ENCODE results near the gene RB1.

Gene RB1

DNA sequence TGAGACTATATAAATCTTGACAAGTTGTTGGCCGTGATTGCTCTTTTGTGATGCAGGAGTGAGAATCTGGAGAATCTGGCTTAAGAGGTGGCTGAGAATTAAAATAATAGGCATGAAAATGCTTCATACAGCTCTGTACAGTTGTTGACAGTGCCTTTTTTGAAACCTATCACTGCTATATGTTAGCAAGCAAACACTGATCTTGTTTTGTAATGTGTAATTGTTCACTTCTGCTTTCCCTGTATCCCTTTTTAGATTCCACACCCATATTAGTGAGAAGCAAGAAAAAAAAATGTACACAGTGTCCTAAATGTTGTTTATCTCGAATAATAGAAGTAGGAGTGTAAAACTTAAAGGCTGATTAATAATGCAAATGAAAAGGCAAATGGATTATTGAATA lies 39.5 kb upstream of the RB1 start:
- Histone ChIP-seq H3K27ac (no peak overlapping the region), H3K36me3 (ENCODE audit: insufficient read depth, low read length) (peaks cover 36% of the 10 kb centered on the region), H3K9me3 (ENCODE audit: low read depth, low read length) (no peaks in the 10 kb centered on the region), H3K4me3 (no peak overlapping the region), H3K9ac (ENCODE audit: insufficient read length) (no peak overlapping the region)
- no peak for DNase-seq (ENCODE audit: low read depth, low spot score)
- TF ChIP-seq FOXP2 (optimal IDR thresholded peaks at IDR 0.05; ENCODE audit: control extremely low read depth, extremely low read length, insufficient read depth) = no peak
- no peak for TF ChIP-seq EZH2 (IDR thresholded peaks at IDR 0.05)
- TF ChIP-seq POLR2AphosphoS5 (IDR thresholded peaks at IDR 0.05; ENCODE audit: borderline replicate concordance, low read depth, low read length) = no peak

DNA sequence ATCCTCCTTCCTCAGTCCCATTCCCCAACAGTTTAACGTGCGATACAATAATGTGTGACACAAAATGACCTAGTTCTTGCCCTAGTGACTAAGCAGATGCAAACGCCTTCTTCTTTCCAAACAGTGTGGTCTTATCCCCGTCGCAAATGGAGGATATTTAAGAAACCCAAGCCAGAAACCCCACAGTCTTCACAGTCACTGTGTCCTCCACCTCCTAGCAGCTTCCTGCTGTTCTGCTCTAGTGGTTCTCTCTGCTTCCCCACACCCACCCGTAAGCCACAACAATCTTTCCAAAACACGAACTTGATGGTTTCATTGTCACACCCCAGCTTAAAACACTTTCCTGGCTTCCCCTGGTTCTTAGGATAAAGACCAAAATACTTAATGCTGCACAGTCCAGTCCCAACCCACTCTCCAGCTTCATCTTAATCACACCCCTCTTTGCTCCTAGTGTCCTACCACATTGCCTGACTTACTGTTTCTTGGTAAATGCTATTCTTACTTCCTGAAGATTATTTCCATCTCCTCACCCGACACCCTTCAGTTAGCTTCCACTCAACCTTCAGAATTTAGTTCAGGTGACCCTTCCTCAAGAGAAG lies 38.2 kb upstream of the RB1 start:
- H3K4me3 ChIP-seq = no peak overlapping the region
- no peaks in the 10 kb centered on the region for H3K9me3 ChIP-seq (ENCODE audit: low read depth, low read length)
- no peak overlapping the region for H3K9ac ChIP-seq (ENCODE audit: insufficient read length)
- H3K36me3 ChIP-seq (ENCODE audit: insufficient read depth, low read length) = peaks cover 29% of the 10 kb centered on the region
- DNase-seq (ENCODE audit: low read depth, low spot score) = no peak
- no peak for TF ChIP-seq POLR2AphosphoS5 (IDR thresholded peaks at IDR 0.05; ENCODE audit: borderline replicate concordance, low read depth, low read length)
- no peak for TF ChIP-seq FOXP2 (optimal IDR thresholded peaks at IDR 0.05; ENCODE audit: control extremely low read depth, extremely low read length, insufficient read depth)
- no peak for TF ChIP-seq EZH2 (IDR thresholded peaks at IDR 0.05)
- H3K27ac ChIP-seq = no peak overlapping the region

DNA sequence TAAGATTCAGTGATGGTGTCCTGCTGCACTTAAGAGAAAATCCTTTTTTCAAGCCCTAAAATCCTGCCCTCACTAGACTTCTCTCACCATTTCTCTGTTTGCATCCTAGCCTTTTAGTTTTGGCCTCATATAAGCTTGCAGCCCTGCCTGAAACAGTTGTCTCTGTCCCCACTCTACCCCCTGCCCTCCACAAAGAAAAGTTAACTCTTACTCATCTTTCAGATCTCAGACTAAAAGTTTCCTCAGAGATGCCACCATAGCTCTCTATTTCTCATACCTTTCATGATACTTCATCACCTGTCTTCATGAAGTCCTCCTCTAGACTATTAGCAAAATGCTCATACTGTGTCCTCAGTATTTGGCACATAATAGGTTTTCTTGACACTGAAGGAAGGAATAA lies 37.4 kb upstream of the RB1 start:
- DNase-seq (ENCODE audit: low read depth, low spot score) = no peak
- peaks cover 23% of the 10 kb centered on the region for H3K36me3 ChIP-seq (ENCODE audit: insufficient read depth, low read length)
- TF ChIP-seq POLR2AphosphoS5 (IDR thresholded peaks at IDR 0.05; ENCODE audit: borderline replicate concordance, low read depth, low read length) (no peak), FOXP2 (optimal IDR thresholded peaks at IDR 0.05; ENCODE audit: control extremely low read depth, extremely low read length, insufficient read depth) (no peak), EZH2 (IDR thresholded peaks at IDR 0.05) (no peak)
- no peaks in the 10 kb centered on the region for H3K9me3 ChIP-seq (ENCODE audit: low read depth, low read length)
- H3K27ac ChIP-seq = no peak overlapping the region
- no peak overlapping the region for H3K9ac ChIP-seq (ENCODE audit: insufficient read length)
- no peak overlapping the region for H3K4me3 ChIP-seq

DNA sequence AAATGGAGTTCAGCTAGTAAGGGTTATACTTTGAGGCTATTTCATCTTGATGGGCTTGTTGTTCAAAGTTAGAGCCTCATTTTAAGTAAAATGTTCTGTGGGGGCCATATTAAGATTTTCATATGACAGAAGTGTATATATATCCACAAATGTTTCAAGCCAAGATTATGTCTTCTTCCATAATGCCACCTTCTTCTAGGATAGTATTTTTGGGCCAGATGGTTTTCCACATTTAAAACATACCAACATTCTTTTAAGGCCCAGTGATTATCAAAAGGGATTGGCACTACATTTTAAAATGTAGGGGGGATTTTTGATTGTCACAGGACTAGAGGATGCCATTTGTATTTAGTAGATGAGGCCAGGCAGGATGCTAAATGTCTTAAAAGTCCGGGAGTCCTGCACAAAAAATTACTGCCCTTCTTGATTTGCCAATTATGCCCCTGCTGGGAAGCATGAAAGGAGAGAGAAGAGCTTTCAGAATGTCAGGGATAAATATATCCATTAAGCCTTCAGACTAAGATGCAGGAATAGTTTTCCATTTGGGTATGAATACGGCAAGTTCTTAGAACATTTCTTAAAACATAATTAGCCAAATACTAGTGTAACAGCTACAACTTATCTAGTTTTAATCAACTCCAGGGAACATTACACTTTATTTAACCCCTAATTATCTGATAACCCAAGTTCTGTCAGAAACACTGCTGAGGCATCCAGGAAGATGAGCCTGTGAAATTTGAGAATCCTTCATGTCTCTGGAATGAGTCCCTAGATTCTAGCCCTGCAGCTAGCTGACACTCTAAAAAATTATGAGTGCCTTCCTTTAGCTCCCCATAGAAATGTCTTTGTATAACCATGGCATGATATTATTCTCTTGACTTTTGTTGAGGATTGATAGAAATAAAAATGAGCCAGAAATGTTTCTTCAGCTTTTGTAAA lies 36.6 kb upstream of the RB1 start:
- H3K4me3 ChIP-seq = no peak overlapping the region
- peaks cover 17% of the 10 kb centered on the region for H3K36me3 ChIP-seq (ENCODE audit: insufficient read depth, low read length)
- DNase-seq (ENCODE audit: low read depth, low spot score) = no peak
- TF ChIP-seq FOXP2 (optimal IDR thresholded peaks at IDR 0.05; ENCODE audit: control extremely low read depth, extremely low read length, insufficient read depth) = no peak
- H3K9me3 ChIP-seq (ENCODE audit: low read depth, low read length) = no peaks in the 10 kb centered on the region
- H3K27ac ChIP-seq = no peak overlapping the region
- no peak overlapping the region for H3K9ac ChIP-seq (ENCODE audit: insufficient read length)

DNA sequence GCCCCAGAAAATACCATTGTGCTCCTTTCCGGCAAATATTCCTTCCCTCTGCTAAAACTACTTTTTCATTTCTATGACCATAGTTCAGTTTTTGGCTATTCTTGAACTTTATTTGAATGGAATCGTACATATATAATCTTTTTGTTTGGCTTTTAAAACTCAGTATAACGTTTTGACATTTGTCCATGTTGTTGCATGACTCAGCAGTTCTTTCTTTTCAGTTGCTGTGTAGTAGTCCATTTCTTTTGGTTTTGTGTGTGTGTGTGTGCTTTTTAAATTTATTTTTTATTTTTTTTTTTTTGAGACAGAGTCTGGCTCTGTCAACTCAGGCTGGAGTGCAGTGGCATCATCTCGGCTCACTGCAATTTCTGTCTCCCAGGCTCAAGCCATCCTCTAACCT lies 35.5 kb upstream of the RB1 start:
- Histone ChIP-seq H3K36me3 (ENCODE audit: insufficient read depth, low read length) (peaks cover 8% of the 10 kb centered on the region; the same call in 1 of the 2 replicates), H3K27ac (no peak overlapping the region), H3K9me3 (ENCODE audit: low read depth, low read length) (no peaks in the 10 kb centered on the region), H3K9ac (ENCODE audit: insufficient read length) (no peak overlapping the region), H3K4me3 (no peak overlapping the region)
- no peak for TF ChIP-seq EZH2 (IDR thresholded peaks at IDR 0.05)
- no peak for TF ChIP-seq POLR2AphosphoS5 (IDR thresholded peaks at IDR 0.05; ENCODE audit: borderline replicate concordance, low read depth, low read length)
- TF ChIP-seq FOXP2 (optimal IDR thresholded peaks at IDR 0.05; ENCODE audit: control extremely low read depth, extremely low read length, insufficient read depth) = no peak
- DNase-seq (ENCODE audit: low read depth, low spot score) = no peak

DNA sequence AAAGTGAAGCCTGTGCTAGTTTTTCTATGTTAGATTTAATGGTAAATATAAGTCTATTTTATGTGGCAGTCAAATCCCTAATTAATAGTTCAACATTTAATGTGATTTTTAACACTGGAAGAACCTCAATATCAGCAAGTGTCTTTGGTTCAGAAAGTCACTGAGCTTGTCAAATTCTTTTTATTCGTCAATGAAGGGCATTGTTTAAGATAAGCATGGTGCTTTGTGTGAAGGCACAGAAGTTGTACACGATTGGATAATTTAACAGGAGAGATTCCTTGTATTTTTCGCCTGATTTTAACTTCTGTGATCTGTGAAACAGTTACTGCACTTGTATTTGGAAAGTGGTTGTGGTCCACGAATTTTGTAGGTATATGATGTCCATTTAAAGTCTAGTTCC lies 30.2 kb upstream of the RB1 start:
- Histone ChIP-seq H3K27ac (no peak overlapping the region), H3K36me3 (ENCODE audit: insufficient read depth, low read length) (no peaks in the 10 kb centered on the region; the same call in 1 of the 2 replicates), H3K4me3 (no peak overlapping the region), H3K9ac (ENCODE audit: insufficient read length) (no peak overlapping the region), H3K9me3 (ENCODE audit: low read depth, low read length) (no peaks in the 10 kb centered on the region)
- no peak for DNase-seq (ENCODE audit: low read depth, low spot score)
- TF ChIP-seq FOXP2 (optimal IDR thresholded peaks at IDR 0.05; ENCODE audit: control extremely low read depth, extremely low read length, insufficient read depth) (no peak), POLR2AphosphoS5 (IDR thresholded peaks at IDR 0.05; ENCODE audit: borderline replicate concordance, low read depth, low read length) (no peak), EZH2 (IDR thresholded peaks at IDR 0.05) (no peak)

DNA sequence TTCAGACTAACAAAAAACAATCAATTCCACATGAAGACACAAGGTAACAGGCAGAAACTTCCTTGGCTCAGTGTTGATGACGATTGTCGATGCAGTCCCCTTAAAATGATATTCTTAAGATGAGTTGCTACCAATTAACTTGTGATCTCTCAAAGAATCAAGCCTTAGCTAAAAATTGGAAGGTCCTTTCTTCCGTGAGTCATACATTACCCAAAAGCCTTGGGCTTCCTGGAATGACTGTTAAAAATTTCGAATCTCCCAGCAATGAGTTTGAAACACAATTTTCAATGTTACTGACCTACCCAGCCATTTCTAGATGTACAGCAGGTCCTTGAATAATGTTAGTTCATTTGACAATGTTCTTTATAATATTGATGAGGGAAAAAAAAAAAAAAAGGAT lies 28.0 kb upstream of the RB1 start:
- no peak overlapping the region for H3K9ac ChIP-seq (ENCODE audit: insufficient read length)
- no peak overlapping the region for H3K4me3 ChIP-seq
- TF ChIP-seq FOXP2 (optimal IDR thresholded peaks at IDR 0.05; ENCODE audit: control extremely low read depth, extremely low read length, insufficient read depth) (no peak), POLR2AphosphoS5 (IDR thresholded peaks at IDR 0.05; ENCODE audit: borderline replicate concordance, low read depth, low read length) (no peak), EZH2 (IDR thresholded peaks at IDR 0.05) (no peak)
- H3K27ac ChIP-seq = no peak overlapping the region
- H3K36me3 ChIP-seq (ENCODE audit: insufficient read depth, low read length) = no peaks in the 10 kb centered on the region
- no peaks in the 10 kb centered on the region for H3K9me3 ChIP-seq (ENCODE audit: low read depth, low read length)
- no peak for DNase-seq (ENCODE audit: low read depth, low spot score)

DNA sequence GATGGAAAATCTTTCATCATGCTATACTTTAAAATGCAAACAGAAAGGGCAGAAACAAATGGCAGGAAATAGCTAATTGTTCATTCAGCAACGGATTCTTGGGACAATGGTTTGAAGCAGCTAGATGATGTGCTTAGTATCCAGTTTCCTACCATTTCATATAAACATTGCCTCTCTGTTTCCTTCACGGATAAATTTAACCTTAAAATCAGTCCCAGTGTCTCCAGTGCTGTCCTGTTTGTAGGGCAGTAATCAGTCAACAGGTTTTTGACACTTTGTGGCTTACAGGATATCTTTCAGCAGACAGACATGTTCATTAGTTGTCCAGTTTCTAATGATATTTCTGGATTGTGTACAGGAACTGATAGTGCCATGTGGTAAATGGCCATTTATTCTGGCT lies 24.7 kb upstream of the RB1 start:
- Histone ChIP-seq H3K4me3 (no peak overlapping the region), H3K27ac (no peak overlapping the region), H3K36me3 (ENCODE audit: insufficient read depth, low read length) (no peaks in the 10 kb centered on the region), H3K9ac (ENCODE audit: insufficient read length) (no peak overlapping the region), H3K9me3 (ENCODE audit: low read depth, low read length) (no peaks in the 10 kb centered on the region)
- no peak for DNase-seq (ENCODE audit: low read depth, low spot score)
- TF ChIP-seq POLR2AphosphoS5 (IDR thresholded peaks at IDR 0.05; ENCODE audit: borderline replicate concordance, low read depth, low read length) (no peak), EZH2 (IDR thresholded peaks at IDR 0.05) (no peak), FOXP2 (optimal IDR thresholded peaks at IDR 0.05; ENCODE audit: control extremely low read depth, extremely low read length, insufficient read depth) (no peak)

Data from SK-N-MC (cell line).